ENCODE measurements around the gene MAP3K21.

- no peak for TF ChIP-seq POLR2AphosphoS5 (IDR thresholded peaks at IDR 0.05; ENCODE audit: insufficient read depth in 1 of 2, low read depth in 1 of 2)
- TF ChIP-seq CTCF (IDR thresholded peaks at IDR 0.05), result no peak
These were observed 106.1 kb downstream of the MAP3K21 start for GRCh38 chr1:233433436-233434210.
